ENCODE data around the gene ZCCHC17.

The ZCCHC17 gene

GRCh38 chr1:31302709-31303441 is 6.0 kb downstream of the ZCCHC17 start:
- DNase-seq (ENCODE audit: low read depth in 2 of 2): no peak

- DNase-seq (ENCODE audit: low read depth in 2 of 2): no peak
Observed at GRCh38 chr1:31306278-31306677, 9.4 kb downstream of the ZCCHC17 start.

DNA sequence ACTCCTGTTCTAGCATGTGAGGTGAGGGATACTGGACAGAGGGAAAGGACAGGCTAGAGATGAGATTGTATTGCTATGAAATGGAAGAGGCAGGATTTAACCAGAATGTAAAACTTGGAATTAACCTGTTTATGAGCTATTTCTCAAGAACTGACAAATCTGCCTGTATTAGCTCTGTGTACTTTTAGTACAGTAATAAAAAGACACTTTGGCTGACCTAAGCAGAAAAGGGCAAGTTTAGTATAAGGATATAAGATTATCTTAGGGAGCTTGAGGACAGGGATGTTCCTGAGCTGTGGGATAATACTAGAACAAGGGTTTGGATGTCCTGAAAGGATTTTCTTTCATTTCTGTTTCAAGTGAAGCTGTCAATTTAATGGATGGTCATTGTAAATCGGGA is 11.2 kb downstream of the ZCCHC17 start:
- no peak for DNase-seq (ENCODE audit: low read depth in 2 of 2)

DNA sequence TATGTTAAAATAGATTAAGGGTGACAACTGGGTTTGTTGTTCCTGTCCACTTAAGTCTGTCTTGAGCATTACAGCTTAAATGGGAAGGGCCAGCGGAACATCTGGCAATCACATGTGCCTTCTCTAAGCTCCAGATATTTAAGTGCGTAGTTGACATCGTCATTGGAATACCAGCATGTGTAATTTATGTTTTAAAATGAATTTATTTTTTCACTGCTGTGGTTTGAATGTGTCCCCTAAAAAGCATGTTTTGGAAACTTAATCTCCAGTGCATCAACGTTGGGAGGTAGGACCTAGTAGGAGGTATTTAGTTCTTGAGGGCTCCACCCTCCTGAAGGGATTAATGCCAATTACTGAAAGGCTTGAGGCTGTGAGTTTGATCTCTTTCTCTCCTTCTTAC is 13.4 kb downstream of the ZCCHC17 start:
- DNase-seq (ENCODE audit: low read depth in 2 of 2): no peak

GRCh38 chr1:31315902-31316301 is 19.1 kb downstream of the ZCCHC17 start:
- DNase-seq (ENCODE audit: low read depth in 2 of 2): no peak

GRCh38 chr1:31318146-31318545 is 21.3 kb downstream of the ZCCHC17 start:
- no peak for DNase-seq (ENCODE audit: low read depth in 2 of 2)

DNA sequence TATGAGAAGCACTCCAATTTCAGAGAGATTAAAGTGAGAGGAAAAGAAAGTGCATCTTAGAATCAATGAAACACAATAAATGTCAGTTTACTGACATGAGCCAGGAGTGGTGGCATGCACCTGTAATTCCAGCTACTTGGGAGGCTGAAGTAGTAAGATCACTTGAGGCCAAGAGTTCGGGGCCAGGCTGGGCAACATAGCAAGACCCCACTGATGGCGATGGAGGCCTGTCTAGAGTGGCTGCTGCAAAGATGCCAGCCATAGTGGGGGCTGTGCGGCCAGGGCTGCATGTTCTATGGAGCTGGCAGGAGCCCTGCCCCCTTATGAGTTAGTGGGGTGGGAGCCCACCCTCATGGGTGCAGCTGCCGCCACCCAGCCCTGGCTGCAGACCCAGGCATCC is 27.3 kb downstream of the ZCCHC17 start:
- no peak for DNase-seq (ENCODE audit: low read depth in 2 of 2)

- DNase-seq (ENCODE audit: low read depth in 2 of 2): no peak
Observed at GRCh38 chr1:31324992-31325391, 28.2 kb downstream of the ZCCHC17 start.

DNA sequence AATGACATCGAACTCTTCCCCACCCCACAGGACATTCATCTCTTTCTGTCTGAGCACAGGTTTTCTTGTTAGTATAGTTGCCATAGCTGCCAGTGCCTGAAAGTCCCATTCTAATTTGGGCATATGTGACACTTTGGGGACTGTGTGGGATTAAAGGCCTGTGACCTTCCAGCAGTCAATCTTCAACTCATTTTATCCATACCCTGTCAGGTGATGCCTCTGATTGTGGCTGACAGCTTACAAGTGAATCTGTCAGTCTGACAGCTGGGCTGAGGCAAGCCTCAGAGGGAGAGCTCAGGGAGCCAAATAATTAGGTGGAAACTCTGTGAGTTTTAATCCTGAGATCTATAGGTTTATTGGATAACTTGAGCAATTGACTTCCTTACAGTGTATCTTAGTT is 29.6 kb downstream of the ZCCHC17 start:
- DNase-seq (ENCODE audit: low read depth in 2 of 2): no peak

GRCh38 chr1:31327381-31327780 is 30.5 kb downstream of the ZCCHC17 start:
- DNase-seq (ENCODE audit: low read depth in 2 of 2): no peak

- no peak for DNase-seq (ENCODE audit: low read depth in 2 of 2)
Observed at GRCh38 chr1:31335007-31335406, 38.2 kb downstream of the ZCCHC17 start.

DNA sequence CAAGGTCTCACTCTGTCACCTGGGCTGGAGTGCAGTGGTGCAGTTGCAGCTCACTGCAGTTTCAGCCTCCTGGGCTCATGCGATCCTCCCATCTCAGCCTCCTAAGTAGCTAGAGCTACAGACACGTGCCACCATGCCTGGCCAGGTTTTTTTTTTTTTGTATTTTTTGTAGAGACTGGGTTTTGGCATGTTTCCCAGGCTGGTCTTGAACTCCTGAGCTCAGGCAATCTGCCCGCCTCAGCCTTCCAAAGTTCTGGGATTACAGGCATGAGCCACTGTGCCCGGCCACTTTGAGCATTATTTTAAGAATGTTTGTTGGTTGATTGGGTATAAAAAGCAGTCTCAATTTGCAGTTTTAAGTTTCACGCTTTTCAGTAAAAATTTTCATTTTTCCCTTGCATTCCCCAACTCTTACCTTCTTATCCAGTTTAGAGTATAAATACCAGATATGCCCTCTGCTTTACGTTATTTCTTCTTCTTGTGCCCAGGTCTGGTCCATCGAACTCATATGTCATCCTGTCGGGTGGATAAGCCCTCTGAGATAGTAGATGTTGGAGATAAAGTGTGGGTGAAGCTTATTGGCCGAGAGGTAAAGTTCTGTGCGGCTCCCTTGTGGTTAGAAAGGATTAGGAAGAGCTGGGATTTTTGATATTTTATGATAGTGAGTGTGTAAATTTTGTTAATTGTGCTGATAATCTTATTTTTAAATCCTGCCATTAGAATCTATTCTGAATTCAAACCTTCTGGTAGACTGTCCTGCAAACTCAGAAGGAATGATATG is 40.0 kb downstream of the ZCCHC17 start:
- DNase-seq (ENCODE audit: low read depth in 2 of 2): no peak

- no peak for DNase-seq (ENCODE audit: low read depth in 2 of 2)
Observed at GRCh38 chr1:31344503-31344902, 47.7 kb downstream of the ZCCHC17 start.

DNA sequence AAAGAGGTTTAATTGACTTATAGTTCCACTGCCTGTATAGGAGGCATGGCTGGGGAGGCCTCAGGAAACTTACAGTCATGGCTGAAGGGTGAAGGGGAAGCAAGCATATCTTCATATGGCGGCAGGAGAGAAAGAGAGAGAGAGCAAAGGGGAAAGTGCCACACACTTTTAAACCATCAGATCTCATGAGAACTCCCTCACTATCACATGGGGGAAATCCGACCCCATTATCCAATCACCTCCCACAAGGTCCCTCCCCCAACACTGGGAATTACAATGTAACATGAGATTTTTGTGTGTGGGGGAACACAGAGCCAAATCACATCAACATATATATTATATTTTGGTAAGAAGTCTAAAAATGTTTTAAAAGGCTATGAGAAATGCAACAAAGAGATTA is 48.8 kb downstream of the ZCCHC17 start:
- no peak for DNase-seq (ENCODE audit: low read depth in 2 of 2)

DNA sequence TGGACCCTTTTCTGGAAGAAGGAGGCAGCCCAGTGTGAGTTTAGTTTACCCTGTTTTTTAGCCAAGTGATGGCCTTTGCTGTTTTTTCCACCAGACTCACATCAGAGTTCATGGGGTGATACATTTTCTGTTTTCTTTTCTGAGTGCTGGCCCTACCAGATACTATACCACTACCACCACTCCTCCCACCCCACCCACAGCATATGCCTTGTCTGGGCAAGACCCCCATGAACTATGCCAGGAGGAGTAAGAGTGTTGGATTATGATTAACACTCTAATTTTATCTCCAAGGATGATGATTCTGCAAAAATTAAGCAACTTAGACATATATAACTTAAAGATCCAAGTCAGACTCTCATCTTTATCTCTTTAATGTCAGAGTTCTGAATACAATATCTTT is 50.0 kb downstream of the ZCCHC17 start:
- DNase-seq (ENCODE audit: low read depth in 2 of 2): no peak

GRCh38 chr1:31348449-31348848 is 51.6 kb downstream of the ZCCHC17 start:
- DNase-seq (ENCODE audit: low read depth in 2 of 2): no peak

GRCh38 chr1:31354283-31354682 is 57.5 kb downstream of the ZCCHC17 start:
- DNase-seq (ENCODE audit: low read depth in 2 of 2): no peak

DNA sequence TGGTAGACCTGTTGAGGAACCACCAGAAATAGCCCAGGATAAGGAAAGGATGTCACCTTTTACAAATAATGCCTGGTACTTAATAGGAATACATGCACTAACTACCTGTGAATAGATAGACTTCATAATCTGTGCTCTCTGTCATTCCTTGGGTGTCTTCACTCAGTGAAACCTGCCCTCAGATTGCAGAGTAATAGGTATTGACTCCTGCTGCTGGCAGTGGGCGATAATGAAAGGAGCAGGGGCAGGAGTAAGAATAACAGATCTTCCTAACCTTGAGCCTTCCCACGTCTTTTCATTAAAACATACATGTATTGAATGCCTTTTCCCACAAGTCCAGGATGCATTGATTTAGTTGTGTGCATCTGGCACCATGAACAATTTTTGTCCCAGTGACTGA is 59.6 kb downstream of the ZCCHC17 start:
- no peak for DNase-seq (ENCODE audit: low read depth in 2 of 2)

DNA sequence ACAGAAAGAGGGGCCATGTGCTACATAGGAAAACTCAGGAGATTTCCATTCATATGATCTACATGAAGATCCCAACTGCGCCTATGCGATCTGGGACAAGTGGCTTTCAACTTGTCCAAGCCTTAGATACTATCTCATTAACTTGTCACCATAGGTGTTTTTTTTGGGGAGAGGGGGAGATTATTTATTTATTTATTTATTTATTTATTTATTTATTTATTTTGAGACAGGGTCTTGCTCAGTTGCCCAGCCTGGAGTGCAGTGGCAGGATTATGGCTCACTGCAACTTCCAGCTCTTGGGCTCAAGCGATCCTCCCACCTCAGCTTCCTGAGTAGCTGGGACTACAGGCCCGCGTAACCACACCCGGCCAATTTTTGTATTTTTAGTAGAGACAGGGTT is 64.8 kb downstream of the ZCCHC17 start:
- DNase-seq (ENCODE audit: low read depth in 2 of 2): no peak

- no peak for DNase-seq (ENCODE audit: low read depth in 2 of 2)
Observed at GRCh38 chr1:31362032-31362431, 65.2 kb downstream of the ZCCHC17 start.

DNA sequence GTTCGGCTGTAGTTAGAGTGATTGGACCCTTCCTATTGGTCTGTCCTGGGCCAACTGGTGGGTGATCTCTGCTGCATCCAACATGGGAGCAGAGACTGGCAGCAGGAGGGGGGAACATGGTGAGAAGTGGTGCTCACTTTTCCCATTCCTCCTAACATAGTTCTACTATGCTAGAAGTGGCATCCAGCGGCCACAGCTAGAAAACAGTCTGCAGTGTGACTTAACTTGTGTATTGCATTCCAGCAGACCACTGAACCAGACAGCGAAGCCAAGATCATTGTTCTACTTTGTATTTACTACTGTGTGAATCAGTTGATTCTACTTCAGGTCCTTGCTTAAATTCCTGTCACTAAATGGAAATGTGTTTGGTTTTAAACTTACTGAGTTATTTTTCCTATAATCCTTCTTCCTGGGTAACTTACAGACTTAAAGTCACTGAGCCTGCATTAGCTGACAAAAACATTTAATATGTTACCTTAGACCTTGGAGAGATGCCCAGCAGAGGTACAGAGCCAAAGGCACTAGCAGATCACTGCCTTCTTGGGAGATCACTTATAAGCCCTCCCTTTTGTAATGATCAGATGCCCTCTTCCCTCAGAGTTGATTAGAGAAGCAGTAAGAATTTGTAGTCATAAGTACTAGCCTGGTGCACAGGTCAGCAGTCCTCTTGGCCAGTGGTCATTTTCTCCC is 67.9 kb downstream of the ZCCHC17 start:
- DNase-seq (ENCODE audit: low read depth in 2 of 2): no peak

- no peak for DNase-seq (ENCODE audit: low read depth in 2 of 2)
Observed at GRCh38 chr1:31366796-31367195, 70.0 kb downstream of the ZCCHC17 start.

DNA sequence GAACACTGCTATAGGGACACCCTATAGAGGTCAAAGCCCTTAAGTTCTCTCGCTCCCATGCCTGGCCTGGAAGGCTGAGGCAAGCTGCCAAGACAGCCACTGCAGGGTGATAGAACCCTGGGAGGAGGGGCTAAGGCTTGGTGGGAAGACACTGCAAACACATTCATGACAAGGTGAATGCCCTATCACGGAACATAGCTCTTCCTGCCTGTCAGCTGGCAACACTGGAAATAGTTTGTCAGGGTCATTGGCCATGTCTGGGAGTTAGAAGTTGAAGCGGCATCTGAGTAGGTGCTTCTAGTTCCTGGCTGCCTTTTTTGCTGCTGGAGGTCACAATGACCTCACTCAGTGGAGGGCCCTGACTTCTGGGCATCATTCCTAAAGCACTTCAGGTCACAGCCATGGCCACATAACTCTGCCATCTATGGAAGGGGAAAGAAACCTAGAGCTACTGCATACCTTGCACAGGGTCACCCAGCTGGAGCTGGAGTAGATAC is 71.8 kb downstream of the ZCCHC17 start:
- no peak for DNase-seq (ENCODE audit: low read depth in 2 of 2)
